COR-L47 (cell line): ENCODE measurements around the gene NOS1AP.

Experiments used
- DNase-seq: peaks from one replicate; lab custom pipeline; 2025; lab: John Stamatoyannopoulos, UW

Gene NOS1AP

DNA sequence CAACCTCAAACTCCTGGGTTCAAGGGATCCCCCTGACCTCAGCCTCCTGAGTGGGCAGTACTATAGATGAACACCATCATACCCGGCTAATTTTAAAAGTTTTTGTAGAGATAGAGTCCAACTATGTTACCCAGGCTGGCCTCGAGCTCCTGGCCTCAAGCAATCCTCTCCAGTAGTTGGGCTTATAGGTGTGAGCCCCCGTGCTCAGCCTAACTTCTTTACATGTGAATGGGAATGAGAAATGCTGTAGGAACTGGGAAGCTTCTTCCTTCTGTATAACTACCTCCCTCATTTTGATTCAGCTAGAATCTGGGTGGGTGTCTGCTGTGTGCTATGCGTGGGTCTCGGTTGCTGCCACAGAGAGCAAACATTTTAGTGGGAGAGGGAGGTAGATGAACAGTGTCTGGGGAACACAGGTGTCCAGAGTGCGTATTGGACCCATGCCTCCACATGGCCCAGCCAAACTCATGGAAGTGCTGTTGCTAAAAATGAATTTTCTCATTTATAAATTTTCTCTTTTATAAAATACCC is 150.6 kb downstream of the NOS1AP start:
- DNase-seq = no peak

DNA sequence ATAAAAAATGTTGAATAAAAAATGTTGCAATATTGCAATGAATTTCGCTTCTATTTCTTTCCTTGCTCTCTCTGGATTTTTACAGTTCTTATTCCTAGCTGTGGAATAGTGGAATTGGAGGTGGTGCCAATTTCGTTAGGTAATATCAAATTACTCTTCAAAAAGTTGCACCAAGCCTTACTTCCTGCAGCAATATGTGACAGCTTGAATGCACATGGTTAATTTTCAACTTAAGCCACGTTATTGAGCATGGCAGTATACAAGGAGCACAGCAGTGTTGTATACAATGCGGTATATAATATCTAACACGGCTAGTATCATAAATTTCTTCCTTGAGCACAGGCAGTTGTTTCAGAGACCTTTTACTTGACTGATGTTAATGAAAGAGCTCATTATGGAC is 152.5 kb downstream of the NOS1AP start:
- no peak for DNase-seq

DNA sequence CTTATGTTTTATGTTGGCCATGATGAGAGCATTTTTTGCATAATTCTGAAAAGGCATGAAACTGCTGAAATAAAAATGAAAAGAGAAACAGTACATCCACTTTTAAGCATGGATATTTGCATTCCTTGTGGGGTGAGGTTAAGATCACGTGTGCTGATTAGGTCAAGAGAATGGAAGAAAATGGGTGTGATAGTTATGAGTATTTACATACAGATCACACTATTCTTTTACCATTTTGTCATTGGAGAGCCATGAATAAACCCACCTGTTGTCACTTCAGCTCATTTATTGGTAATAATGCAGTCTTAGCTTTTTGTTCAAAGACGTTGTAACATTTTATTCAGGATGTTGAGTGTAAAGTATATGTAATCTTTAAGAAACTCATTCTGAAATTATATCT is 153.2 kb downstream of the NOS1AP start:
- no peak for DNase-seq

- DNase-seq = no peak
Measured at GRCh38 chr1:162223488-162223887, 154.0 kb downstream of the NOS1AP start.

DNA sequence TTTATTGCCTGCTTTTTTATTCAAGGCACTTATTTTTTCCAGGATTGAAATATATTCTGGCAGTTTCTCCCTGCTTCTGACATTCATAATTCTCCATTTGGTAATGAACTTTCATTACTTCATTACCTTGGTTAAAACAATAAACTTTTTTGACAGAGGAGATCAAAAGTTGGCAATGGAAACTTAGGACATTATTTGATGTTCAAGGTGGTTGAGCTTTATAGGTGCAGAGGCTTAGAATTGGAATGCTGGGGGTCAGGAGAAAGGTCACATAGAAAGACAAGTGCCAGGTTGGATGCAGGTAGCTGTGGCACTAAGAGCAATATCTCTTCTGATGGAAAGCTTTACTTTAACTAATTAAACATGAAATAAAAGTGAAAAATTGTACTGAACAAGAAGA is 154.8 kb downstream of the NOS1AP start:
- DNase-seq = no peak

- DNase-seq = no peak
Measured at GRCh38 chr1:162228586-162228985, 159.1 kb downstream of the NOS1AP start.

DNA sequence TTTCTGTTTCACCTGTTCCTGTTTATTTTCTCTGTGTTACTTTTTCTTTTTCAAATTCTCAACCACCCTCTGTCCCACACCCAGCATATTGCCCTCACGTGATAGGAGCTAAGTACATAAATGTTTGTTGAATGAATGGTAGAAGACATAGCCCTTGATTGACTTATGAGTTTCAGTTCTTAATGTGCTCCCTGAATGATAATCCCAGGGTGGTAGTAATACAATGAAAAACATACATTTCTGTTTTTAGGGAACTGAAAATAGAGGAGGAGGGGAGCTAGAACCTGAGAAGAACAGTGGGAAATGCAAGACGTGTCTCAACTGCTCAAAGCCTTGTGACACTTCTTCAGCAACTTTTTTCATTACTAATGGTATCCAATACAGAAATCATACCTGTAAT is 160.1 kb downstream of the NOS1AP start:
- no peak for DNase-seq

DNA sequence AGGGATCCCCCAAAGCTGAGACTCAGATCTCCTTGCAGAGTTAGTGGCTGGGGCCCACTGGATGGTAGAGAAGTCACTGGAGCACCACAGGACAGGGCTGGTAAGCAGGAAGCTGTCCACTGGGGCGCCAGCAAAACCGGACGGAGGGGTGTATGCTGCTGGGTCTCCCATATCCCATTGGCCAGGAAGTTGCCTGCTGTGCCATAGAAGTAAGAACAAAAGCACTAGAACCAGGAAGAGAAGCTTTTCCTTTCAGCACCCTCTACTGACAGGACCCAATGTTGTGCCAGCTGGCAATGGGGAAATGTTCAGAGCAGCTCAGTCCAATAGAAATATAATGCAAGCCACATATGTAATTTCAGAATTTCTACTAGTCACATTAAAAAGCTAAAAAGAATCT is 160.6 kb downstream of the NOS1AP start:
- DNase-seq = peak; percentile 88

GRCh38 chr1:162230517-162230916 is 161.0 kb downstream of the NOS1AP start:
- no peak for DNase-seq

GRCh38 chr1:162232034-162232711 is 162.7 kb downstream of the NOS1AP start:
- no peak for DNase-seq

DNA sequence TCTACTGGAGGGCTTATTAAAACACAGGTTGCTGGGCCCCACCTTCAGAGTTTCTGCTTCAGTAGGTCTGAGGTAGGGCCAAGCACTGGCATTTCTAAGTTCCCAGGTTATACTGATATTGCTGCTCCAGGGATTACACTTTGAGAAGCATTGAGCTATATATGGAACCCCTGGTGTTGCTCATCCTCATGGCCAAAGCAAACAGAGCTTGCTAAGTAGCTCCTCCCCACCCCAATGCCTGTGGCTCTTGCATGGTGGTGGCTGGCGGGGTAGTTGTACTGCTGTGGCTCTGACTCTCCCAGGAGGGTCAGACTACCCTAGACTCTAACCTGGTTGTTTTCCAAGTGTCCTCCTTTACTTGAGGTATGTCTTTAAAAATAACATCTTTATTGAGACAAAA is 163.6 kb downstream of the NOS1AP start:
- no peak for DNase-seq

- no peak for DNase-seq
Measured at GRCh38 chr1:162233937-162234336, 164.4 kb downstream of the NOS1AP start.

GRCh38 chr1:162234571-162234970 is 165.1 kb downstream of the NOS1AP start:
- DNase-seq = no peak

DNA sequence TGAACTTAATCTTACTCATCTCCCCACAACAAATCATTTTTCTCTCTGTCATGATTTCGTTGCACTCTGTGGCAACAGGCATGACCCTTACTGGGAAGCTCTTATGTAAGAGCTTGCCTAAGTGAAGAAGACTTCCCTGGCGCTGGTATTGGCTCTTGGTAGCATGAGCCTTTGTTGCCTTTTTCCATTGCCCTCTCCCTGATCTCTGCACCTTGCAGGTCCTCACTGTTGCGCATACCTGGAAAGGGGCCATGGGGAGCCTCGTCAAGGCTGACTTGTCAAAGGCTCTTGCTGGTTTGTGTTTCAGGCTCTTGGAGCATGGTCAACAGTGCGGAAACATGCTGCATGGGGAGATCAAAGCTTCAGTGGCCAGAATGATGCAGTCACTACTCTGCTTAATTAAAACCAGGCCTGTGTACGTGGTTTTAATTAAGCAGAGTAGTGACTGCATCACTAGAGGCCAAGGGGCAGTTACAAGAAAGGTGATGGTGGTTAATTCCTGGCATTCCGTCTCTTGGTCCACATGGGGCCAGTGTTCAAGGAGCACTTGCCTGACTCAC is 165.8 kb downstream of the NOS1AP start:
- no peak for DNase-seq

DNA sequence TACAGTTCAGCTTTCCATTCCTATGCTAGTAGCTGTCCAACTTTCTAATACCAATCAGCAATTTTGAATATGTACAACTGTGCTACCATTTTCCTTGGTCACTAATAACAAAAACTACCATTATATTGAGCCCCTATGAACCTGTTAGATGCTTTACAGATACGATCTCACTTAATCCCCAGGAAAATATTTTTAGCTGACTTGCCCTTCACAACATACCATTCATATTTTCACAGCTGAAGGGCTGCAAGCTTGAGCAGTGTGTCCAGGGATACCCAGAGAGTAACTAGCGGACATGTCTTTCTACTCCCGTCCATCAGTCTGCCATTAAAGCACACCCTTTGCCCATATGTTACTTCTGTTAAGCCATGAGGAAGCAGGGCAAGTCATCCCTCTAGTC is 166.7 kb downstream of the NOS1AP start:
- DNase-seq = no peak

DNA sequence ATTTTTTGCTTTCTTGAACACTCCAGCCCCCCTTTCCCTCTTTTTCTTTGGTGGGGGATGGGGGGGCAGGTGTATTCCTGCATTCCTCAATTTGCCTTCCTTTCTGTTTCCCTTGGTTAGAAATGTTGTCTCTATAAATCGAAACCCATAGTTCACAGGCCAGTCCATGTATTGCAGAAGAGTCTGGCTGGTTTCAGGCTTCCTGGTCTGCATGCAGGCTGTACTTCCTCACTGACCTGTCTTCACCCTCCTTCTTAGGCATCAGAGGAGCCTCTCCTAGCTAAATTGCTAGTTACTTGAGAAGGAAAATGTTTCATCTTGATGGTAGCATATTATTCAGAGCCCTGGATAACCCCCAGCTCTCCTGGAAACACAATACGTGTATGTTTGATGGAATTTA is 167.1 kb downstream of the NOS1AP start:
- no peak for DNase-seq

DNA sequence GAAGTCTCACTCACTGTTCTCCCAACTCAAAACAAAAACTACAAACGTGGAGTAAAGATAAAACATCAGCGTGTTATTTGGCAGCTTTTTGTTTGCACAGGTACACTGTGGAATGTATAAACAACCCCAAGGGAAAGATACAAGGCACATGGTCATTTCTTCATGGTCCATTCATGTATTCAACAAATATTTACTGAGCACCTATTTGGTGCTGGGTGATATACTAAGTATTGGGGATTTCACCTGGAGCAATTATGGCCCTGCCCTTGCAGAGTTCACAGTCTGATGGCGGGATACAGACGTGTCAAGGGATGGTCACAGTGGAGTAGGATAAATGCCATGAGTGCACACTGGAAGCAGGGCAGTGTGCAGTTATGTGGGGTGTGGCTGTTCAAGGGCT is 171.1 kb downstream of the NOS1AP start:
- no peak for DNase-seq

DNA sequence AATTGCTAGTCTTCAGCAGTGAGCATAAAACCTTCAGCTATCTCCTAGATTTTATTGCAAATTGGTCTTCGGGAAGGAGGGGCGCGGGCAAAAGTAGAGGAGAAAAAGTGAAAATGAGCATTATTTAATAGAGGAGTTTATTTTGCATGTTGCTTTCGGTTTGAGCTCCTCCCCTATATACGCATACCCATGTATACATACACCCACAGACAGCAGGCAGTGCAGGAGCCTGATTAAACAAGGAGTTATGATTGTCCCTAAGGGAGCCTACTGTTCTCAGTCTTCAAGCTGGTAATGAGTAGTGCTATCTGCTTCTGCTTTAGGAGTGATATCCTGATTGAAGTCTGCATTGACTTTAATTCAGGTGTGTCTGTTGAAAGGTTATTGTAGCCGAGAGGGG is 173.3 kb downstream of the NOS1AP start:
- DNase-seq = no peak

GRCh38 chr1:162248854-162249535 is 179.5 kb downstream of the NOS1AP start:
- DNase-seq = peak; percentile 21

GRCh38 chr1:162250004-162250730 is 180.7 kb downstream of the NOS1AP start:
- DNase-seq = no peak

DNA sequence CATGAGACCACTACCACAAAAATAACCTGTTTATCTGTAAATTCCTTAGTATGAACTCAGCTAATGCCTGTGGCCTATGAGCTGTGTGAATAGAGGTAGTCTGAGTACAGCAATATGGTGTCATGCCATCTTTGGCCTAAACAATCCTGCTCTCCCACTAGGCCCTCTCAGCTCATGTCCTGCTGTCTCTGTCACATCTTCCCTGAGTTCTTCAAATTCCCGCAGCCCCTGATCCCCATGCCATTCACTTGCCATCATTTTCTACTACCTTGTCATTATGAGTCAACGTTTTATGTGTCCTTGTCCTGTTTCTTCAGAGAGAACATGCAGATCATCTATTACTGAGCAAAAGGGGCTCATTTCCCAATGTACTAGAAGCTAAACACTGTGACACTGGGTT is 181.6 kb downstream of the NOS1AP start:
- no peak for DNase-seq

GRCh38 chr1:162252214-162252613 is 182.7 kb downstream of the NOS1AP start:
- no peak for DNase-seq

DNA sequence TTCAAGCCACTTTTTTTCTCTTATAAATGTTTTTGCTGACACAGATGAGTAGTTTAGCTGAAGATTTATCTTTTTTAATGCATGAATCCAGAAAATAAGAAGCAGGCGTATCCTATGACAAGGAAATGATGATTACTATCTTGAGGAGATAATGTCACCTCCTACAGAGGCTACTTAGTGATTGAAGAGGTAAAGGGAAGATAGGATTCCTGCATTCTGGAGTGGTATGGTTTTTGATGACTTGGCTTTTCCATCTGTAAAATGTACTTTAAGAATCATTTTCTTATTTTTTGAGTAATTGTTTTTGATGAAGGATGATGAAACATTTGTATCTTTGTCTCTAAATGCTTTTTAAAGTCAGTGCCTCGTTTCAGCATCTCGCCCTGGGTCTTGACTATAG is 184.3 kb downstream of the NOS1AP start:
- DNase-seq = no peak
